HFFc6 (cell line): ENCODE data around the gene TYSND1. TPM values are rescaled to one million over a fixed set of nuclear protein-coding genes. Genes with fewer than 3 reads are reported as not detected.

Source experiments
- DNase-seq: peaks from one replicate; pipeline ENCODE4 v3.0.0-alpha.2; 2018
- H3K27ac Mint-ChIP-seq: 2 replicates; pipeline ENCODE4 v1.8.0; 2020; ENCODE audit warnings: mild to moderate bottlenecking, mixed read lengths
- H3K27me3 Mint-ChIP-seq: 2 replicates; pipeline ENCODE4 v1.8.0; 2021; ENCODE audit warnings: mild to moderate bottlenecking, moderate library complexity, mixed read lengths; ENCODE audit not compliant: insufficient read depth
- H3K36me3 Mint-ChIP-seq: 2 replicates; pipeline ENCODE4 v1.8.0; 2021; ENCODE audit warnings: low read depth, mixed read lengths
- H3K4me1 Mint-ChIP-seq: 2 replicates; pipeline ENCODE4 v1.8.0; 2020; ENCODE audit warnings: low read depth, mixed read lengths
- H3K4me3 Mint-ChIP-seq: 2 replicates; pipeline ENCODE4 v1.8.0; 2020; ENCODE audit warnings: mild to moderate bottlenecking, moderate library complexity, mixed read lengths
- H3K9me3 Mint-ChIP-seq: 2 replicates; pipeline ENCODE4 v1.8.0; 2020; ENCODE audit warnings: mild to moderate bottlenecking, mixed read lengths
- total RNA-seq, 6 experiments: library from RNA; stranded (reverse); fragmentation: NEBNext Ultra II Directional; extraction: Animal tissue kit (Norgen Biotek cat#: 25700); gene quantifications; 2 replicates in 1 of 6; 3 replicates in 5 of 6; pipeline ENCODE4 v1.2.3, GENCODE V29; 2021
- TF ChIP-seq, protein P1 (sequence below): fragments of 200-600 bp; sonication (generic); IDR thresholded peaks from 2 replicates; pipeline ENCODE4 v1.5.0; 2021; ENCODE audit warnings: antibody characterized with exemption, mild to moderate bottlenecking

The TYSND1 gene
- total RNA-seq, 6 experiments from 2014 or later = 4.6 to 5.7 (median 4.9) TPM

DNA sequence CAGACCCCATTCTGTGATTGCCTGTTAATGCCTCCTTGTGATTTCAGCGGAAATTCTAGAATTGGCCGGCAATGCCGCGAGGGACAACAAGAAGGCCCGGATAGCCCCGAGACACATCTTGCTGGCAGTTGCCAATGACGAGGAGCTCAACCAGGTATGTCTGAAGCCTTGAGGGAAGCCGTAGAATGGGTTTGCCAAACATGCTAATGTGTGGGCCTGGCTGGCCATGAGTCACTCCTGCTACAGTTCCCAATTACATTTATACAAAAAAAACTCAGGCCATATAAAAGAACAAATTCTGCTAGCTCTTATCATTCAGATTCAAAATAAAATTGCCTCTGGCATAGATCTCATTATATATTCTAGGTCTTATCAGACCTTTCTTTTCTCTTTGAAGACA, 56.5 kb downstream of the TYSND1 start:
- no peaks in the 10 kb centered on the region for H3K36me3 Mint-ChIP-seq
- TF ChIP-seq, protein P1, sequence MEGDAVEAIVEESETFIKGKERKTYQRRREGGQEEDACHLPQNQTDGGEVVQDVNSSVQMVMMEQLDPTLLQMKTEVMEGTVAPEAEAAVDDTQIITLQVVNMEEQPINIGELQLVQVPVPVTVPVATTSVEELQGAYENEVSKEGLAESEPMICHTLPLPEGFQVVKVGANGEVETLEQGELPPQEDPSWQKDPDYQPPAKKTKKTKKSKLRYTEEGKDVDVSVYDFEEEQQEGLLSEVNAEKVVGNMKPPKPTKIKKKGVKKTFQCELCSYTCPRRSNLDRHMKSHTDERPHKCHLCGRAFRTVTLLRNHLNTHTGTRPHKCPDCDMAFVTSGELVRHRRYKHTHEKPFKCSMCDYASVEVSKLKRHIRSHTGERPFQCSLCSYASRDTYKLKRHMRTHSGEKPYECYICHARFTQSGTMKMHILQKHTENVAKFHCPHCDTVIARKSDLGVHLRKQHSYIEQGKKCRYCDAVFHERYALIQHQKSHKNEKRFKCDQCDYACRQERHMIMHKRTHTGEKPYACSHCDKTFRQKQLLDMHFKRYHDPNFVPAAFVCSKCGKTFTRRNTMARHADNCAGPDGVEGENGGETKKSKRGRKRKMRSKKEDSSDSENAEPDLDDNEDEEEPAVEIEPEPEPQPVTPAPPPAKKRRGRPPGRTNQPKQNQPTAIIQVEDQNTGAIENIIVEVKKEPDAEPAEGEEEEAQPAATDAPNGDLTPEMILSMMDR = no peak
- no peaks in the 10 kb centered on the region for H3K4me1 Mint-ChIP-seq
- no peak overlapping the region for H3K4me3 Mint-ChIP-seq
- no peaks in the 10 kb centered on the region for H3K9me3 Mint-ChIP-seq
- H3K27ac Mint-ChIP-seq = no peak overlapping the region
- peaks cover 24% of the 10 kb centered on the region for H3K27me3 Mint-ChIP-seq
- no peak for DNase-seq

DNA sequence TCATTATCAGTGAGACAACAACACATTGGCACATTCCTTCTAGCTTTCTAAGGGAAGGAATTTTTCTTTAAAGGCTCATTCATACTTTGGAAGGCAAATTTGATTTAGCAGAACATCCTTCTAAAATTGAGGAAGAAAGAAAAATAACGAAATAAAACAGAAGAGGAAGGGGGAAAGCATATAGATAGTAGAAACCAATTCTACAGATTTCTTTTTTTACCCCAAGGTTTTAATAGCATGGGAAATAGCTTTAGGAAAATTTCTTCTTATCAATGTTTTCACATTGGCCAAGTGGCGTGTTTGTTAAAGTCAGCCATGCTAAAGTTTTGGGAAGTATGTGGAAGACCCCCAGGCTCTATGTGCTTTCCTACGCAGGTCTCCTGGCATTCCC, 58.2 kb downstream of the TYSND1 start:
- H3K4me1 Mint-ChIP-seq = no peaks in the 10 kb centered on the region
- H3K27ac Mint-ChIP-seq = no peak overlapping the region
- H3K4me3 Mint-ChIP-seq = no peak overlapping the region
- no peaks in the 10 kb centered on the region for H3K36me3 Mint-ChIP-seq
- no peaks in the 10 kb centered on the region for H3K9me3 Mint-ChIP-seq
- TF ChIP-seq, protein P1 = no peak
- H3K27me3 Mint-ChIP-seq = peaks cover 27% of the 10 kb centered on the region
- DNase-seq = no peak

Other genes with a start within 250 kb of the TYSND1 start
- 1 to 10 TPM in 1 of 6 experiments, under 1 TPM in 1, not detected in 4; 0.69 to 1.1 TPM for gene MACROH2A2, start 93.9 kb downstream of the TYSND1 start, total RNA-seq
- 10 to 100 TPM in 3 of 6 experiments, 1 to 10 TPM in 3; 5.1 to 12.3 (median 10.4) TPM for gene AIFM2, start 13.9 kb downstream of the TYSND1 start, total RNA-seq
- 100 to 1,000 TPM; 203 to 231 (median 215) TPM for gene SAR1A, start 23.8 kb upstream of the TYSND1 start, total RNA-seq
- gene PPA1, start 86.7 kb upstream of the TYSND1 start, total RNA-seq = 100 to 1,000 TPM; 105 to 132 (median 121) TPM
- not detected for gene NPFFR1, start 137.3 kb upstream of the TYSND1 start, total RNA-seq
- gene LRRC20, start 235.9 kb upstream of the TYSND1 start, total RNA-seq = 1 to 10 TPM; 1.2 to 2.4 (median 1.8) TPM